ENCODE results near the gene MED13L. TPM values are rescaled to one million over a fixed set of nuclear protein-coding genes. Genes with fewer than 3 reads are reported as not detected.
A peak's percentile ranks its signal among the peaks of the same experiment; 100 is the strongest.
"Not testable (repeated sequence)": the region's sequence is repeated elsewhere in the genome, so short reads cannot be mapped to it uniquely, and the experiment has no call there.

The MED13L gene
- total and polyA plus RNA-seq, 11 donors: 12.2 to 84.1 (median 60.2) TPM

DNA sequence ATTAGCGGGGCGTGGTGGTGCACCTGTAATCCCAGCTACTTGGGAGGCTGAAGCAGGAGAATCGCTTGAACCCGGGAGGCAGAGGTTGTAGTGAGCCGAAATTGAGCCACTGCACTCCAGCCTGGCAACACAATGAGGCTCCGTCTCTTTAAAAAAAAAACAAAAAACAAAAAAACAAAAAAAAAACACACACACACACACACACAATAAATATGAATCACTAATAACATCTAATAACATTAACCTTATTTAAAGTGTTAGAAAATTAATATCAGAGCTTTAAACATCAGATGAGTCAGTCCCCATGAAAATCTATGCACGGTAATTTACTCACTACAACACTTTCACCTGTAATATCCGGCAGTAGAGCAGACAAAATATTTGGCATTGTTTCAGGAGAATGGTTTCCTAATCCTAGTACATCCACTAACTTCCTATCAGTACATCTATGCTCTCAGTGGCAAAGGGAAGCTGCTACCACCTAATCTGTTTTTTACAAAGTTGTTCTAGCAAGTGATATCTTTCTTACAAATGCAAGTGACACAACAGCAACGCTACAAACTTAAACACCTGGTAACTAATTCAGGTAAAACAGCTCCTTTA, 36.2 kb downstream of the MED13L start:
- no peaks in the 10 kb centered on the region for H3K36me3 ChIP-seq
- no peak for TF ChIP-seq POLR2A (IDR thresholded peaks at IDR 0.05)
- TF ChIP-seq, protein P1, sequence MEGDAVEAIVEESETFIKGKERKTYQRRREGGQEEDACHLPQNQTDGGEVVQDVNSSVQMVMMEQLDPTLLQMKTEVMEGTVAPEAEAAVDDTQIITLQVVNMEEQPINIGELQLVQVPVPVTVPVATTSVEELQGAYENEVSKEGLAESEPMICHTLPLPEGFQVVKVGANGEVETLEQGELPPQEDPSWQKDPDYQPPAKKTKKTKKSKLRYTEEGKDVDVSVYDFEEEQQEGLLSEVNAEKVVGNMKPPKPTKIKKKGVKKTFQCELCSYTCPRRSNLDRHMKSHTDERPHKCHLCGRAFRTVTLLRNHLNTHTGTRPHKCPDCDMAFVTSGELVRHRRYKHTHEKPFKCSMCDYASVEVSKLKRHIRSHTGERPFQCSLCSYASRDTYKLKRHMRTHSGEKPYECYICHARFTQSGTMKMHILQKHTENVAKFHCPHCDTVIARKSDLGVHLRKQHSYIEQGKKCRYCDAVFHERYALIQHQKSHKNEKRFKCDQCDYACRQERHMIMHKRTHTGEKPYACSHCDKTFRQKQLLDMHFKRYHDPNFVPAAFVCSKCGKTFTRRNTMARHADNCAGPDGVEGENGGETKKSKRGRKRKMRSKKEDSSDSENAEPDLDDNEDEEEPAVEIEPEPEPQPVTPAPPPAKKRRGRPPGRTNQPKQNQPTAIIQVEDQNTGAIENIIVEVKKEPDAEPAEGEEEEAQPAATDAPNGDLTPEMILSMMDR (IDR thresholded peaks at IDR 0.05): no peak
- H3K27ac ChIP-seq: no peak overlapping the region
- ATAC-seq: no peak
- H3K4me3 ChIP-seq: no peak overlapping the region
- H3K27me3 ChIP-seq: no peaks in the 10 kb centered on the region
- intact Hi-C loops (cut with DNase I): no loop called here
- H3K4me1 ChIP-seq: peaks cover 8 to 84% (median 57%) of the 10 kb centered on the region in 12 donors
- DNase-seq: no peak
- WGBS, 4 donors: 74 to 77% (median 75%) methylated on average over 9 of the region's 9 CpGs
- no peaks in the 10 kb centered on the region for H3K9me3 ChIP-seq

DNA sequence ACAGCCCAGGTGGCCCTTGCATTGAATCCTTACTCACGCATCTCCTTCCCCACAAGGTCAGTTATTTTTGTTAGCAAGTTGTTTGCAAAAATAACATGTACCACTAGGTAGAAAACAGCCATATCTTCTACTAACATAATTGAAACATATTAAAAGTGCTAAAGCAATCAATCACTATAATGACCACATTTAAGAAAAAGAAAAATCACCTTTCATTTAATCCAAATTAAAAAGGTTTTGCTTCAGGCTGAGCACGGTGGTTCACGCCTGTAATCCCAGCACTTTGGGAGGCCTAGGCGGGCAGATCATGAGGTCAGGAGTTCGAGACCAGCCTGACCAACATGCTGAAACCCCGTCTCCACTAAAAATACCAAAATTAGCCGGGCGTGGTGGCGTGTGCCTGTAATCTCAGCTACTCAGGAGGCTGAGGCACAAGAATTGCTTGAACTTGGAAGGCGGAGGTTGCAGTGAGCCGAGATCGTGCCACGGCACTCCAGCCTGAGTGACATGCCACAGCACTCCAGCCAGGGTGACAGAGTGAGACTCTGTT, 38.8 kb downstream of the MED13L start:
- not testable (repeated sequence) for ATAC-seq, H3K9me3 ChIP-seq, H3K36me3 ChIP-seq, H3K27me3 ChIP-seq, H3K27ac ChIP-seq, H3K4me3 ChIP-seq, DNase-seq
- intact Hi-C loops (cut with DNase I): loop anchor here in 9 of 10 donors (2.0 to 10.0 kb wide), 8 partner anchors 34 to 466 kb away; no protein-coding TSS in a partner anchor
- WGBS, 4 donors: 87 to 94% (median 91%) methylated on average over 13 of the region's 13 CpGs
- peaks cover 7 to 70% (median 42%) of the 10 kb centered on the region in 12 donors for H3K4me1 ChIP-seq

DNA sequence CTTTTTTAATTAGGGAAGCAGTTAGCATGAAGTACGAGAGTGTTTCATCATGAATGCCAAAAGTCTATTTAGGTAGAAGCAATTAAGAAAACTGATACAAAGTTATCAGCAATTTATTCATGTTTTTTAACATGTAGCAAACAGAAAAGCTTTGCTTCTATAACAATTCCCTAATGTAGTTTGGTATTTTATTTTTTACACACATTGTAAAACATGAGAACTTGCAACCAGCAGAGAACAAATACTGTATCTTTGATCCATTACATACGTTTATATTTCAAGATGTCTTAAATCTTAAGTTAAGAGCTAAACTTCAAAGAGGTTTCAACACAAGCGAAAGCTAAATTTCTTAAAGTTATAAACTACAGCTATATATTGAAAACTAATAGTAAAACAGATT, 39.3 kb downstream of the MED13L start:
- Histone ChIP-seq H3K36me3 (no peaks in the 10 kb centered on the region), H3K4me1 (peaks cover 2 to 66% (median 38%) of the 10 kb centered on the region in 12 donors), H3K9me3 (no peaks in the 10 kb centered on the region), H3K4me3 (no peak overlapping the region), H3K27me3 (no peaks in the 10 kb centered on the region), H3K27ac (no peak overlapping the region)
- intact Hi-C loops (cut with DNase I): loop anchor here in 9 of 10 donors (2.0 to 10.0 kb wide), 8 partner anchors 34 to 467 kb away; no protein-coding TSS in a partner anchor
- DNase-seq (no peak), ATAC-seq (no peak)
- WGBS, 4 donors: 66 to 68% (median 67%) methylated on average over 3 of the region's 3 CpGs
- TF ChIP-seq, protein P1 (IDR thresholded peaks at IDR 0.05): no peak
- no peak for TF ChIP-seq POLR2A (IDR thresholded peaks at IDR 0.05)

DNA sequence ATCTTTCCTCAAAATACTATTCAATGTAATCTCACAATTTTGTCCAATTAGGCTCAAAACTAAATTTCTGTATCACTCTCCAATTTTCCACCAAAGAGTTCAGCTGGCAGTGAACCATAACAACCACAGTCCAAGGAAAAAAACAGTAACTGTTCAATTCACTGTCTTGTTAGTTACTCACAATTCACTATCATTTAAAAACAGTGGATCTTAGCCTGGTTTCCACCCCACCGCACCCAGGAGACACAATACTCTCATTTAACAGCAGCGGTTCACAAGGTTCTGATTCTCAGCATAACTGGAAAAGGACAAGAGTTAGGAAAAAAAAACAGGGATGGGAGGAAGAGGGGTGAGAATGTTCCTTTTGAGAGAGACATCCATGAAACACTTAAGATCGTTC, 40.5 kb downstream of the MED13L start:
- Histone ChIP-seq H3K4me3 (no peak overlapping the region), H3K36me3 (no peaks in the 10 kb centered on the region), H3K27me3 (no peaks in the 10 kb centered on the region), H3K27ac (peak overlapping the region in 2 of 12 donors; percentile 14 to 18), H3K9me3 (no peaks in the 10 kb centered on the region), H3K4me1 (peaks cover 0 to 61% (median 37%) of the 10 kb centered on the region in 12 donors)
- WGBS, 4 donors: 60 to 72% (median 64%) methylated on average over 3 of the region's 3 CpGs
- ATAC-seq (peak in 3 of 4 donors; percentile 32 to 50 (median 50)), DNase-seq (peak in 1 of 5 donors; percentile 22)
- TF ChIP-seq, protein P1 (IDR thresholded peaks at IDR 0.05): no peak
- TF ChIP-seq POLR2A (IDR thresholded peaks at IDR 0.05): no peak
- intact Hi-C loops (cut with DNase I): loop anchor here in 9 of 10 donors (2.0 to 10.0 kb wide), 8 partner anchors 35 to 468 kb away; no protein-coding TSS in a partner anchor

Data from heart left ventricle (tissue), 16 donors.